B cell (primary cell): ENCODE measurements around the gene KCNK7.

Experiments used
- CTCF ChIP-seq: fragments of 200-600 bp; IDR thresholded peaks from one replicate; pipeline ENCODE4 v1.8.0; 2022; ENCODE audit warnings: antibody characterized with exemption, mild to moderate bottlenecking
- EZH2 ChIP-seq: IDR thresholded peaks from 2 replicates; pipeline ENCODE4 v1.6.1; 2012; ENCODE audit warnings: borderline replicate concordance, low read depth, mild to moderate bottlenecking, moderate library complexity, low read length; ENCODE audit not compliant: insufficient read depth, poor library complexity, severe bottlenecking

- no peak for TF ChIP-seq CTCF
- no peak for TF ChIP-seq EZH2
Measured at GRCh38 chr11:65617990-65618751, 22.6 kb upstream of the KCNK7 start.
